ENCODE results near the gene BCKDHB.

BCKDHB gene

GRCh38 chr6:80196906-80197305 lies 90.4 kb downstream of the BCKDHB start:
- Histone ChIP-seq H3K79me2 (ENCODE audit: control insufficient read depth, insufficient read depth, low read length) (no peaks in the 10 kb centered on the region), H3K4me3 (ENCODE audit: low read length) (no peak overlapping the region), H3K79me1 (ENCODE audit: low read length) (no peaks in the 10 kb centered on the region), H3K4me1 (ENCODE audit: control insufficient read depth, low read depth, low read length) (no peaks in the 10 kb centered on the region), H2BK15ac (replicated peaks; ENCODE audit: low read depth) (no peak overlapping the region), H2BK120ac (ENCODE audit: low read depth, low read length) (no peak overlapping the region), H3K9ac (ENCODE audit: low read length) (no peak overlapping the region), H3K56ac (ENCODE audit: low read length) (no peak overlapping the region), H2BK5ac (ENCODE audit: low read length) (no peak overlapping the region), H3K4ac (ENCODE audit: low read depth, low read length) (no peak overlapping the region), H4K8ac (ENCODE audit: low read depth, low read length) (no peak overlapping the region), H3K4me2 (ENCODE audit: low read length) (no peak overlapping the region), H3K36me3 (ENCODE audit: control insufficient read depth, insufficient read depth, low read length) (no peaks in the 10 kb centered on the region), H3K18ac (ENCODE audit: low read length) (no peak overlapping the region), H3K23ac (ENCODE audit: low read length) (no peak overlapping the region), H3K27ac (ENCODE audit: low read depth, low read length) (no peak overlapping the region), H3K27me3 (ENCODE audit: insufficient read depth, low read length, poor library complexity) (no peaks in the 10 kb centered on the region), H4K5ac (ENCODE audit: low read length) (no peak overlapping the region), H2AK5ac (ENCODE audit: low read length) (no peak overlapping the region)
- no peak for DNase-seq
- no CpG with 5 or more reads among the region's 4 CpGs for WGBS (ENCODE audit: extremely low coverage, insufficient coverage, low lambda C conversion rate)

DNA sequence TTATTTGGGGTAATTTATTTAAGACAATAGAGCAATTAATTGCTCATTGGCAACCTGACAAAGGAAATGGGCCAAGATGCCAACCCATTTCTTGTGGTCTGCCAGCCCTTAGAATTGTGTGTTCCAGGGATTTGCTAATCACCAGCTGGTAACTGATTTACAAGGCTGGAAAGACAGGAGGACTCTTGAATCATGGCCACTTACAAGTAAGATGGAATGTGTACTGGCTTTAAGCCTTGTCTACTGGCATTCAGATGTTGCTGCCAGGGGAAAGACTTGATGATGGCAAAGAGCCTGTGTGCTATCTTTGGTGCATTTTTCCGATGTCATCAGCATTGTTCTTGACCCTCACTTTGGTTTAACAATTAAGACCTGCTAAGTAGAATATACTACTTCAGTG lies 91.0 kb downstream of the BCKDHB start:
- H3K9ac ChIP-seq (ENCODE audit: low read length), result no peak overlapping the region
- no peaks in the 10 kb centered on the region for H3K79me1 ChIP-seq (ENCODE audit: low read length)
- H2AK5ac ChIP-seq (ENCODE audit: low read length), result no peak overlapping the region
- no peak overlapping the region for H4K5ac ChIP-seq (ENCODE audit: low read length)
- no peak overlapping the region for H3K18ac ChIP-seq (ENCODE audit: low read length)
- H2BK15ac ChIP-seq (replicated peaks; ENCODE audit: low read depth), result no peak overlapping the region
- no peak overlapping the region for H3K4ac ChIP-seq (ENCODE audit: low read depth, low read length)
- H3K23ac ChIP-seq (ENCODE audit: low read length), result no peak overlapping the region
- no CpG with 5 or more reads among the region's 1 CpG for WGBS (ENCODE audit: extremely low coverage, insufficient coverage, low lambda C conversion rate)
- DNase-seq, result no peak
- no peaks in the 10 kb centered on the region for H3K79me2 ChIP-seq (ENCODE audit: control insufficient read depth, insufficient read depth, low read length)
- H3K4me2 ChIP-seq (ENCODE audit: low read length), result no peak overlapping the region
- no peaks in the 10 kb centered on the region for H3K36me3 ChIP-seq (ENCODE audit: control insufficient read depth, insufficient read depth, low read length)
- H3K27me3 ChIP-seq (ENCODE audit: insufficient read depth, low read length, poor library complexity), result no peaks in the 10 kb centered on the region
- H2BK5ac ChIP-seq (ENCODE audit: low read length), result no peak overlapping the region
- H3K4me3 ChIP-seq (ENCODE audit: low read length), result no peak overlapping the region
- H3K27ac ChIP-seq (ENCODE audit: low read depth, low read length), result no peak overlapping the region
- H2BK120ac ChIP-seq (ENCODE audit: low read depth, low read length), result no peak overlapping the region
- no peak overlapping the region for H4K8ac ChIP-seq (ENCODE audit: low read depth, low read length)
- no peak overlapping the region for H3K56ac ChIP-seq (ENCODE audit: low read length)
- H3K4me1 ChIP-seq (ENCODE audit: control insufficient read depth, low read depth, low read length), result no peaks in the 10 kb centered on the region

- H3K36me3 ChIP-seq (ENCODE audit: control insufficient read depth, insufficient read depth, low read length), result no peaks in the 10 kb centered on the region
- no peaks in the 10 kb centered on the region for H3K79me2 ChIP-seq (ENCODE audit: control insufficient read depth, insufficient read depth, low read length)
- H3K4me2 ChIP-seq (ENCODE audit: low read length), result no peak overlapping the region
- no peak overlapping the region for H3K4ac ChIP-seq (ENCODE audit: low read depth, low read length)
- DNase-seq, result no peak
- H3K9ac ChIP-seq (ENCODE audit: low read length), result no peak overlapping the region
- H2AK5ac ChIP-seq (ENCODE audit: low read length), result no peak overlapping the region
- no peak overlapping the region for H3K23ac ChIP-seq (ENCODE audit: low read length)
- H3K4me1 ChIP-seq (ENCODE audit: control insufficient read depth, low read depth, low read length), result no peaks in the 10 kb centered on the region
- H3K79me1 ChIP-seq (ENCODE audit: low read length), result no peaks in the 10 kb centered on the region
- H4K8ac ChIP-seq (ENCODE audit: low read depth, low read length), result no peak overlapping the region
- no peak overlapping the region for H2BK120ac ChIP-seq (ENCODE audit: low read depth, low read length)
- H3K56ac ChIP-seq (ENCODE audit: low read length), result no peak overlapping the region
- WGBS (ENCODE audit: extremely low coverage, insufficient coverage, low lambda C conversion rate), result no CpG with 5 or more reads among the region's 4 CpGs
- H2BK5ac ChIP-seq (ENCODE audit: low read length), result no peak overlapping the region
- no peak overlapping the region for H3K4me3 ChIP-seq (ENCODE audit: low read length)
- H3K27me3 ChIP-seq (ENCODE audit: insufficient read depth, low read length, poor library complexity), result no peaks in the 10 kb centered on the region
- no peak overlapping the region for H3K18ac ChIP-seq (ENCODE audit: low read length)
- H3K27ac ChIP-seq (ENCODE audit: low read depth, low read length), result no peak overlapping the region
- H4K5ac ChIP-seq (ENCODE audit: low read length), result no peak overlapping the region
- no peak overlapping the region for H2BK15ac ChIP-seq (replicated peaks; ENCODE audit: low read depth)
Observed at GRCh38 chr6:80197986-80198385, 91.5 kb downstream of the BCKDHB start.

DNA sequence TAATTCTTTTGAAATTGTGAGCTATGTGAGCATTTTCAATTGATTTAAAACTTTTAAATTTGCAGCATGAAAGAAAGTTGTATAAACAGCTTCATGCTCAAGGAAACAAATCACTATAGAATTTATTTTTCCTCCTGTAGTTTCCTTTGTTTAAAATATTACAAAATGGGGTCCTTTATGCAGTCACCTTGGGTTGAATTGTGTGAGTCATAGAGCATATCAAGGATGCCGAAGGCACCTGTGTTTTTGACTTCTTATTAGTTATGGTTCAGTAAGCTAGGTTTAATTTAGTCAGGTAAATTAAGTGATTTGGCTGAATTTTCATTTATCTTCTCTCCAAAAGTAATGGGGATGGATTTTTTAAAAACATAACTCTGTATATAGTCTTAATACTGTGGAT lies 96.8 kb downstream of the BCKDHB start:
- no peak for DNase-seq

DNA sequence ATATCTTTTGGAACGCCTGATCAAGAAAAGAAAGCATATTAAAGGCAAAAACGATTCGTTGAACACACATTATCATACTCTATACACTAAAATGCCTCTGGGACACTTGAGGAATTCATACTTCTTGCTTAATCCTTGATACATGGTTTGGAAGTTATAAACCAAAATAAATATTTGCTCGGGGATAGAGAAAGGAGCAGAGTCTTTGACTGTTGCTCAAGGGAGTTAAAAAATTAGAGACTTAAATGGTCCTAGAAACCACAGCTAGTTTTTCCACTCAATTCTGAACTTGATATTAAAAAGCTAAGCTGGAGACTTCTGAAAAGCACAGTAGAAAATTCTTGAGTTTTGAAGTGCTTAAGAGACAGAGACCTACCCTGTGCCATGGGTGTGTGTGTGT lies 98.9 kb downstream of the BCKDHB start:
- no peak overlapping the region for H2BK120ac ChIP-seq (ENCODE audit: low read depth, low read length)
- H4K8ac ChIP-seq (ENCODE audit: low read depth, low read length), result no peak overlapping the region
- no peak overlapping the region for H3K9ac ChIP-seq (ENCODE audit: low read length)
- WGBS (ENCODE audit: extremely low coverage, insufficient coverage, low lambda C conversion rate), result no CpG with 5 or more reads among the region's 4 CpGs
- no peak overlapping the region for H4K5ac ChIP-seq (ENCODE audit: low read length)
- H3K56ac ChIP-seq (ENCODE audit: low read length), result no peak overlapping the region
- no peak overlapping the region for H3K4me2 ChIP-seq (ENCODE audit: low read length)
- no peaks in the 10 kb centered on the region for H3K79me1 ChIP-seq (ENCODE audit: low read length)
- H3K27ac ChIP-seq (ENCODE audit: low read depth, low read length), result no peak overlapping the region
- no peaks in the 10 kb centered on the region for H3K27me3 ChIP-seq (ENCODE audit: insufficient read depth, low read length, poor library complexity)
- no peak overlapping the region for H3K4ac ChIP-seq (ENCODE audit: low read depth, low read length)
- H2AK5ac ChIP-seq (ENCODE audit: low read length), result no peak overlapping the region
- H3K18ac ChIP-seq (ENCODE audit: low read length), result no peak overlapping the region
- no peaks in the 10 kb centered on the region for H3K36me3 ChIP-seq (ENCODE audit: control insufficient read depth, insufficient read depth, low read length)
- no peaks in the 10 kb centered on the region for H3K79me2 ChIP-seq (ENCODE audit: control insufficient read depth, insufficient read depth, low read length)
- no peak overlapping the region for H2BK5ac ChIP-seq (ENCODE audit: low read length)
- H3K4me3 ChIP-seq (ENCODE audit: low read length), result no peak overlapping the region
- H2BK15ac ChIP-seq (replicated peaks; ENCODE audit: low read depth), result no peak overlapping the region
- no peaks in the 10 kb centered on the region for H3K4me1 ChIP-seq (ENCODE audit: control insufficient read depth, low read depth, low read length)
- no peak for DNase-seq
- H3K23ac ChIP-seq (ENCODE audit: low read length), result no peak overlapping the region

More for the DNA sequence above, 96.8 kb downstream of the BCKDHB start:
- Histone ChIP-seq H3K23ac (ENCODE audit: low read length) (no peak overlapping the region), H3K79me1 (ENCODE audit: low read length) (no peaks in the 10 kb centered on the region), H3K4me2 (ENCODE audit: low read length) (no peak overlapping the region), H4K5ac (ENCODE audit: low read length) (no peak overlapping the region), H2BK15ac (replicated peaks; ENCODE audit: low read depth) (no peak overlapping the region), H3K27me3 (ENCODE audit: insufficient read depth, low read length, poor library complexity) (no peaks in the 10 kb centered on the region), H4K8ac (ENCODE audit: low read depth, low read length) (no peak overlapping the region), H2BK5ac (ENCODE audit: low read length) (no peak overlapping the region), H3K56ac (ENCODE audit: low read length) (no peak overlapping the region), H3K79me2 (ENCODE audit: control insufficient read depth, insufficient read depth, low read length) (no peaks in the 10 kb centered on the region), H3K27ac (ENCODE audit: low read depth, low read length) (no peak overlapping the region), H2AK5ac (ENCODE audit: low read length) (no peak overlapping the region), H3K36me3 (ENCODE audit: control insufficient read depth, insufficient read depth, low read length) (no peaks in the 10 kb centered on the region), H3K4me1 (ENCODE audit: control insufficient read depth, low read depth, low read length) (no peaks in the 10 kb centered on the region), H3K9ac (ENCODE audit: low read length) (no peak overlapping the region), H2BK120ac (ENCODE audit: low read depth, low read length) (no peak overlapping the region), H3K4me3 (ENCODE audit: low read length) (no peak overlapping the region), H3K4ac (ENCODE audit: low read depth, low read length) (no peak overlapping the region), H3K18ac (ENCODE audit: low read length) (no peak overlapping the region)
- WGBS (ENCODE audit: extremely low coverage, insufficient coverage, low lambda C conversion rate), result no CpG with 5 or more reads among the region's 1 CpG

DNA sequence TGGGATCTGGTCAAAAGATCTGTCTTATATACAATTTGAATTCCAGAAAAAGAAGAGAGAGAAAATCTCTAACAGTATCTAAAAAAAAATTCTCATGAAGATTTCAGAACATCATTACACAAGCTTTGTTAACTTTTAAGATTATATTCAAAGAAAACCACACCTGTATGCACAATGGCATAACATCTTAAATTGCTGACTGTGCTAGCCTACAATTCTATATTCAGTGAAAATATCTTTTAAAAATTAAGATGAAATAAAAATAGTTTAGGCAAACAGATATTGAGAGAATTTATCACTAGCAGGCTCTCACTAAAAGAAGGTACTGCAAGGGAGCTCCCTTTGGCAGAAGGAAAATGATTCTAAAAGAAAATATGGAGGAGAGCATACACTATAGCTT lies 100.3 kb downstream of the BCKDHB start:
- H3K23ac ChIP-seq (ENCODE audit: low read length), result no peak overlapping the region
- H3K9ac ChIP-seq (ENCODE audit: low read length), result no peak overlapping the region
- no peaks in the 10 kb centered on the region for H3K4me1 ChIP-seq (ENCODE audit: control insufficient read depth, low read depth, low read length)
- H2BK5ac ChIP-seq (ENCODE audit: low read length), result no peak overlapping the region
- H3K18ac ChIP-seq (ENCODE audit: low read length), result no peak overlapping the region
- H3K27me3 ChIP-seq (ENCODE audit: insufficient read depth, low read length, poor library complexity), result no peaks in the 10 kb centered on the region
- H2AK5ac ChIP-seq (ENCODE audit: low read length), result no peak overlapping the region
- no peak overlapping the region for H3K56ac ChIP-seq (ENCODE audit: low read length)
- H3K4me2 ChIP-seq (ENCODE audit: low read length), result no peak overlapping the region
- no peaks in the 10 kb centered on the region for H3K79me2 ChIP-seq (ENCODE audit: control insufficient read depth, insufficient read depth, low read length)
- no peak overlapping the region for H4K5ac ChIP-seq (ENCODE audit: low read length)
- no peak overlapping the region for H4K8ac ChIP-seq (ENCODE audit: low read depth, low read length)
- H3K79me1 ChIP-seq (ENCODE audit: low read length), result no peaks in the 10 kb centered on the region
- H2BK120ac ChIP-seq (ENCODE audit: low read depth, low read length), result no peak overlapping the region
- no peak overlapping the region for H3K4me3 ChIP-seq (ENCODE audit: low read length)
- H2BK15ac ChIP-seq (replicated peaks; ENCODE audit: low read depth), result no peak overlapping the region
- DNase-seq, result no peak
- no peaks in the 10 kb centered on the region for H3K36me3 ChIP-seq (ENCODE audit: control insufficient read depth, insufficient read depth, low read length)
- H3K4ac ChIP-seq (ENCODE audit: low read depth, low read length), result no peak overlapping the region
- H3K27ac ChIP-seq (ENCODE audit: low read depth, low read length), result no peak overlapping the region

Data from mesendoderm (in vitro differentiated cells).